GM04503 (cell line): Measurements from ENCODE around the gene POLR3G.

Experiments
- DNase-seq: peaks from one replicate; pipeline ENCODE4 v3.0.0-alpha.2; 2012; ENCODE audit warnings: low read depth

POLR3G gene

GRCh38 chr5:90503596-90503995, 28.9 kb downstream of the POLR3G start:
- DNase-seq: no peak

- DNase-seq: no peak
These were observed 30.1 kb downstream of the POLR3G start for GRCh38 chr5:90504743-90505142.

- DNase-seq: no peak
These were observed 31.6 kb downstream of the POLR3G start for GRCh38 chr5:90506221-90506620.

GRCh38 chr5:90510438-90510837, 35.8 kb downstream of the POLR3G start:
- no peak for DNase-seq

- DNase-seq: no peak
These were observed 39.9 kb downstream of the POLR3G start for GRCh38 chr5:90514520-90514919.

- DNase-seq: no peak
These were observed 44.0 kb downstream of the POLR3G start for GRCh38 chr5:90518661-90519060.

- DNase-seq: no peak
These were observed 44.4 kb downstream of the POLR3G start for GRCh38 chr5:90519081-90519480.

GRCh38 chr5:90528601-90529193, 54.0 kb downstream of the POLR3G start:
- no peak for DNase-seq

- peak; percentile 72 for DNase-seq
These were observed 54.7 kb downstream of the POLR3G start, which contains the start of gene LYSMD3 for GRCh38 chr5:90529194-90529938. Gene LYSMD3, minus strand, starts transcription at chr5:90529584. Its CDS starts 4,295 bp downstream, at chr5:90525289.

GRCh38 chr5:90529939-90530677, 55.4 kb downstream of the POLR3G start:
- DNase-seq: peak; percentile 54

GRCh38 chr5:90530736-90531487, 56.2 kb downstream of the POLR3G start:
- DNase-seq: no peak

GRCh38 chr5:90533794-90534193, 59.1 kb downstream of the POLR3G start:
- DNase-seq: no peak

GRCh38 chr5:90534922-90535321, 60.3 kb downstream of the POLR3G start:
- DNase-seq: no peak

- no peak for DNase-seq
These were observed 68.3 kb downstream of the POLR3G start for GRCh38 chr5:90542827-90543519.

- no peak for DNase-seq
These were observed 70.8 kb downstream of the POLR3G start for GRCh38 chr5:90545511-90545910.

GRCh38 chr5:90546216-90546837, 71.7 kb downstream of the POLR3G start:
- DNase-seq: no peak

- no peak for DNase-seq
These were observed 72.4 kb downstream of the POLR3G start for GRCh38 chr5:90547072-90547536.

- no peak for DNase-seq
These were observed 73.5 kb downstream of the POLR3G start for GRCh38 chr5:90548069-90548593.

- DNase-seq: no peak
These were observed 74.6 kb downstream of the POLR3G start for GRCh38 chr5:90549223-90549622.

- no peak for DNase-seq
These were observed 75.1 kb downstream of the POLR3G start for GRCh38 chr5:90549729-90550275.
